ENCODE measurements around the gene TP53I13.

DNA sequence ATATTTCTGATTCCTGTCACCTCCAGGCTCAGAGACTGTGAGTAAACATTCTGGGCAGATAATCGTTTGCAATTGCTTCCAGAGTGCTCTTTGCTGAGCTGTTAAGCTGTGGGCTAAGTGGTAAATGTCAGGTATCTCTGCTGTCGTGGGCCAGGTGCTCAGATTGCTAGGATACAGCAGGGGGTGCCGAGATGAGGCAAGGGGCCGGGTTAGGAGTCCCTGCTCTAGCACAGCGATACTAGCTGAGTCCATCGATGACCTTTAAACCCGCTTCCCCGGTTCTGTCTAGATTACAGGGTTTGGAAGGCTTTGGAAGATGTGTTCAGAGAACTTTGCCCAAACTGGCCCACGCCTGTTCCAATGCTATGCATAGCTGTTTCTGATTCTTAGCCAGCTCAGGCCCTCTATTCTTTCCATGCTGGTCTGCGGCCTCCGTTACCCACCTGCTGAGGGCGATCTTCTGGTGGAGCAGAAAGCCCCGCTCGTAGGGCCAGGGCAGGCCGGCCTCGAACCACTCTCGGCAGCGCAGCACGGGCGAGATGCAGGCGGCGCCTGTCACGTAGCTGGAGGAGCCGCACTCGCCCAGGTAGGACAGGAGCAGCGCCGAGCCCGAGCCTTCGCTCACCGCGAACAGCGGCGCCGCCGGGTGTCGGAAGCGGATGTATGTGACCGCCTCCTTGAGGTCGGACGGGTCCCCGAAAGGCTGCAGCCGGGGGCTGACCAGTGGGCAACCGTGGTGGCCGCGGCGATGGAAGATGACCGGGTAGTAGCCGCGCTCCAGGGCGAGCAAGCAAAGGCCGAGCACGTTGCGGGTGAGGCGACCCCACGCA is 2.6 kb upstream of the TP53I13 start:
- no peak for TF ChIP-seq GABPA (IDR thresholded peaks at IDR 0.05; ENCODE audit: low read depth)
- TF ChIP-seq, protein P1, sequence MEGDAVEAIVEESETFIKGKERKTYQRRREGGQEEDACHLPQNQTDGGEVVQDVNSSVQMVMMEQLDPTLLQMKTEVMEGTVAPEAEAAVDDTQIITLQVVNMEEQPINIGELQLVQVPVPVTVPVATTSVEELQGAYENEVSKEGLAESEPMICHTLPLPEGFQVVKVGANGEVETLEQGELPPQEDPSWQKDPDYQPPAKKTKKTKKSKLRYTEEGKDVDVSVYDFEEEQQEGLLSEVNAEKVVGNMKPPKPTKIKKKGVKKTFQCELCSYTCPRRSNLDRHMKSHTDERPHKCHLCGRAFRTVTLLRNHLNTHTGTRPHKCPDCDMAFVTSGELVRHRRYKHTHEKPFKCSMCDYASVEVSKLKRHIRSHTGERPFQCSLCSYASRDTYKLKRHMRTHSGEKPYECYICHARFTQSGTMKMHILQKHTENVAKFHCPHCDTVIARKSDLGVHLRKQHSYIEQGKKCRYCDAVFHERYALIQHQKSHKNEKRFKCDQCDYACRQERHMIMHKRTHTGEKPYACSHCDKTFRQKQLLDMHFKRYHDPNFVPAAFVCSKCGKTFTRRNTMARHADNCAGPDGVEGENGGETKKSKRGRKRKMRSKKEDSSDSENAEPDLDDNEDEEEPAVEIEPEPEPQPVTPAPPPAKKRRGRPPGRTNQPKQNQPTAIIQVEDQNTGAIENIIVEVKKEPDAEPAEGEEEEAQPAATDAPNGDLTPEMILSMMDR (IDR thresholded peaks at IDR 0.05; ENCODE audit: insufficient read depth, low read length), result no peak
- no peak for TF ChIP-seq POLR2AphosphoS5 (IDR thresholded peaks at IDR 0.05; ENCODE audit: low read depth)
- TF ChIP-seq REST (IDR thresholded peaks at IDR 0.05; ENCODE audit: insufficient replicate concordance, low read depth), result no peak

Measured in HL-60 (cell line).